SW480 (cell line): Measurements from ENCODE around the gene FANK1.
"Not testable (repeated sequence)": the region's sequence is repeated elsewhere in the genome, so short reads cannot be mapped to it uniquely, and the experiment has no call there.

Experiments used
- DNase-seq: peaks from one replicate; pipeline ENCODE4 v3.0.0-alpha.2; 2016; ENCODE audit warnings: low spot score

The FANK1 gene

GRCh38 chr10:125889441-125889840 lies 6.9 kb upstream of the FANK1 start:
- not testable (repeated sequence) for DNase-seq

- peak; percentile 31 for DNase-seq
These were observed 4.0 kb upstream of the FANK1 start for GRCh38 chr10:125892402-125892801.

GRCh38 chr10:125894176-125894575 lies 2.2 kb upstream of the FANK1 start:
- not testable (repeated sequence) for DNase-seq

GRCh38 chr10:125895130-125896087 lies 955 bp upstream of the FANK1 start:
- DNase-seq = peak; percentile 46

- DNase-seq = not testable (repeated sequence)
These were observed 953 bp downstream of the FANK1 start for GRCh38 chr10:125897317-125897716.

- DNase-seq = not testable (repeated sequence)
These were observed 4.6 kb downstream of the FANK1 start for GRCh38 chr10:125900963-125901362.

GRCh38 chr10:125903135-125903640 lies 6.8 kb downstream of the FANK1 start:
- not testable (repeated sequence) for DNase-seq

- DNase-seq = not testable (repeated sequence)
These were observed 9.0 kb downstream of the FANK1 start for GRCh38 chr10:125905069-125905994.

- not testable (repeated sequence) for DNase-seq
These were observed 11.2 kb downstream of the FANK1 start for GRCh38 chr10:125907598-125907997.

GRCh38 chr10:125908813-125909212 lies 12.4 kb downstream of the FANK1 start:
- not testable (repeated sequence) for DNase-seq

- not testable (repeated sequence) for DNase-seq
These were observed 13.1 kb downstream of the FANK1 start for GRCh38 chr10:125909491-125909890.

GRCh38 chr10:125911145-125911544 lies 14.8 kb downstream of the FANK1 start:
- DNase-seq = no peak

GRCh38 chr10:125911990-125912389 lies 15.6 kb downstream of the FANK1 start:
- DNase-seq = no peak

- DNase-seq = not testable (repeated sequence)
These were observed 16.9 kb downstream of the FANK1 start for GRCh38 chr10:125913277-125913676.

GRCh38 chr10:125916977-125917376 lies 20.6 kb downstream of the FANK1 start:
- no peak for DNase-seq

GRCh38 chr10:125917704-125918361 lies 21.5 kb downstream of the FANK1 start:
- DNase-seq = not testable (repeated sequence)

GRCh38 chr10:125921643-125922306 lies 25.4 kb downstream of the FANK1 start:
- DNase-seq = not testable (repeated sequence)

GRCh38 chr10:125925262-125925834 lies 29.0 kb downstream of the FANK1 start:
- DNase-seq = no peak

GRCh38 chr10:125926247-125926646 lies 29.9 kb downstream of the FANK1 start:
- no peak for DNase-seq

GRCh38 chr10:125927265-125927664 lies 30.9 kb downstream of the FANK1 start:
- DNase-seq = not testable (repeated sequence)
